SH-SY5Y (cell line): ENCODE results near the gene SOWAHD.

Experiments
- GATA2 ChIP-seq: IDR thresholded peaks from 2 replicates; pipeline ENCODE4 v1.6.1; 2011; ENCODE audit warnings: mild to moderate bottlenecking, low read depth, low read length
- GATA3 ChIP-seq: IDR thresholded peaks from 2 replicates; pipeline ENCODE4 v1.6.1; 2011; ENCODE audit warnings: low read depth, mild to moderate bottlenecking, low read length, moderate library complexity

DNA sequence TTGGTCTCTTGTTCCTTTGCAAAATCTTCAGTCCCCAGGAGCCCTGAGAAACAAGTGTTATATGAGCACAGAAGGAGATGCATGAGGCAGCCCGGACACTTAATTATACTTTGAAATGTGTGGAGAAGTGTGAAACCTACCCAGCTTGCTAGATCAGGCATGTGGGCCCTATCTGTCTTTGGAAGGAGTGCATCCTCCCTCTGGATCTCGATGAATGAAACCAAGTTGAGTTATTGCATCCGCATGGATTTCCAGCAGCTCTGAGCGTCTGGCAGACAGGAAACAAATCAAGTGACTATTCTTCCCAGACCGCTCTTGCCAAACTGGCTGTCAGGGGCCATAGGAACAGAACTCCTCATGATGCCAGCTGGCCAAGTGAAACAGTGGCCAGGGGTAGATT, 19.6 kb upstream of the SOWAHD start:
- TF ChIP-seq GATA2 (no peak), GATA3 (no peak)
